GM12801 (cell line): ENCODE measurements around the gene ENTPD6.

Source experiments
- TF ChIP-seq, protein P1 (sequence below): IDR thresholded peaks from one replicate; pipeline ENCODE4 v1.5.1; 2011; ENCODE audit warnings: control low read depth; ENCODE audit not compliant: insufficient read length; ENCODE audit errors: extremely low read depth

Gene ENTPD6

DNA sequence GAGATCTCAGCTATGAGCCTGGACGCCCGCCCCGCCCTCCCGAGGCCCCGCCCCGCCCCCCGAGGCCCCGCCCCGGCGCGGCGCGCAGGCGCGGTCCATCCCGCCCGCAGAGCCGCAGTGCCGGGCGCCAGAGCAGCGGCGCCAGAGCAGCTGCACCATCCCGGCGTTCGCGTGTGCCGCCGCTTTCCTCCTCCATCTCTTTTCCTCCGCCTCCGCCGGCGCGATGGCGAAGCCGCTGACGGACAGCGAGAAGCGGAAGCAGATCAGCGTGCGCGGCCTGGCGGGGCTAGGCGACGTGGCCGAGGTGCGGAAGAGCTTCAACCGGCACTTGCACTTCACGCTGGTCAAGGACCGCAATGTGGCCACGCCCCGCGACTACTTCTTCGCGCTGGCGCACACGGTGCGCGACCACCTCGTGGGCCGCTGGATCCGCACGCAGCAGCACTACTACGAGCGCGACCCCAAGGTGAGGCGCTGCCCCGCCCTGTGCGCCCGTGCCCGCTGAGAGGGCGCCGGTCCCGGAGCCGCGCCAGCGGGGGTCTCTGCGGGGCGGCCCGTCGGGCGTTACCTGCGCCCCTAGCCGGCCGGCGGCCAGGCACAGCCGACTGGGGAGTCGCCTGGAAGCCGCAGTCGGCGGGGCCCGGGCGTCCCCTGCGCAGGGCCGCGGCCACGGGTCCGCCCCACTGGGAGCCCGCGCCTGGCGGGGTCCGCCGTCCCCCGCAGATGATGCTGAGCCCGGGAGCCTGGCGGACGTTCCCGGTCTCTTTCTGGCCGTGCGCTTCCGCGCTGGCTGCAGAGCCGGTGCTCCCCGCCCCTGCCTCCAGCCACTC lies 52.7 kb downstream of the ENTPD6 start, which contains the start of gene PYGB:
Gene PYGB, plus strand, starts transcription at position 130 of the 830 bp plus-strand sequence. Its CDS starts 94 bp downstream, at position 224.
- TF ChIP-seq, protein P1, sequence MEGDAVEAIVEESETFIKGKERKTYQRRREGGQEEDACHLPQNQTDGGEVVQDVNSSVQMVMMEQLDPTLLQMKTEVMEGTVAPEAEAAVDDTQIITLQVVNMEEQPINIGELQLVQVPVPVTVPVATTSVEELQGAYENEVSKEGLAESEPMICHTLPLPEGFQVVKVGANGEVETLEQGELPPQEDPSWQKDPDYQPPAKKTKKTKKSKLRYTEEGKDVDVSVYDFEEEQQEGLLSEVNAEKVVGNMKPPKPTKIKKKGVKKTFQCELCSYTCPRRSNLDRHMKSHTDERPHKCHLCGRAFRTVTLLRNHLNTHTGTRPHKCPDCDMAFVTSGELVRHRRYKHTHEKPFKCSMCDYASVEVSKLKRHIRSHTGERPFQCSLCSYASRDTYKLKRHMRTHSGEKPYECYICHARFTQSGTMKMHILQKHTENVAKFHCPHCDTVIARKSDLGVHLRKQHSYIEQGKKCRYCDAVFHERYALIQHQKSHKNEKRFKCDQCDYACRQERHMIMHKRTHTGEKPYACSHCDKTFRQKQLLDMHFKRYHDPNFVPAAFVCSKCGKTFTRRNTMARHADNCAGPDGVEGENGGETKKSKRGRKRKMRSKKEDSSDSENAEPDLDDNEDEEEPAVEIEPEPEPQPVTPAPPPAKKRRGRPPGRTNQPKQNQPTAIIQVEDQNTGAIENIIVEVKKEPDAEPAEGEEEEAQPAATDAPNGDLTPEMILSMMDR, result no peak

DNA sequence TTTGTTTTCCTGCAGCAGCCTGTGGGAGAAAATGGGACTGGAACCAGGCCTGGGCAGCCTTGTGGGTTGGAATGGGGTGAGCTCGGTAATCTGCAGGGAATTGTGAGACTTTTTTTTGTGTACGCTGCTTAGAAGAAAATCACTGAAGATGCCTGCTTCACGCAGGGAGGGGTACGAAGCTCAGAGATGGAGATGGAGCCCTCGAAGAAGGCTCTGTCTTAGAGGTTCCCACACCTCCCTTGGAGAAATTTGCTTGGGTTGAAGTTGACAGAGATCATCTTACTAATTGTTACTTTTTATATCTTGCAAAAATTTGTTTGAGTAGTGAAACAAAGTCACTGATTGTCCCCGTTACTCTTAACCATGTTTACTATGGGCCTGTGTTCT lies 53.3 kb downstream of the ENTPD6 start:
- TF ChIP-seq, protein P1, result no peak

DNA sequence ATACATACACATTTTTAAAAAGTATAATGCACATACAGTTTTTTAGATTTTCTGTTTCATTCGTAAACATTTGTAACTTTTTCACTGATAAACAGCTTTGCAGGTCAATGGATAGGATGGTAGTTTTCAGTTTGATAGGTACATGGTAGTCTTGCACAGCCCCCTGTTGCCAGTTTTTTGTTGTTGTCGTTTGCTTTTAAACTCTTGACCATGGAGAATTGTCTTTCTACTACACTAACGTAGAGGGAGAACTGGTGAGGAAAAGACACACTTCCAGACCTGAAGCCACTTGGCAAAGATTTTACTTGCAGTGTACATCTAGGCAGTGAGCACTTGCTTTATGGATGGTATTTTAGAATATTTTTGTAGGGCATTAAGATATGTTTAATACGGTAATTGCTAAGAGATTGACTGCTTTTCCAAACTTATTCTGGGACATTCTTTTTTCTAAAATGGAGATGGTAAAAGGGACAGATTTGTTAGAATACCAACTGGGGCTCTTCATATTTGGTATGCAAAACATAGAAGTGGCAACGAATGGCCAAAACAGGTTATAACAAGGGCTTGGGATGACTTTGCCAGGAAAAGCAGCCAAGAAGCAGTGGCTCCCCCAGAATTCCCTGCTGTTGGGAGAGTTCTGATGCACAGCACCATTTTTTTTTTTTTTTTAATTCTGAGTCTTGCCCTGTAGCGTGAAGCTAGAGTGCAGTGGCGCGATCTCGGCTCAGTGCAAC lies 53.9 kb downstream of the ENTPD6 start:
- TF ChIP-seq, protein P1, result no peak

DNA sequence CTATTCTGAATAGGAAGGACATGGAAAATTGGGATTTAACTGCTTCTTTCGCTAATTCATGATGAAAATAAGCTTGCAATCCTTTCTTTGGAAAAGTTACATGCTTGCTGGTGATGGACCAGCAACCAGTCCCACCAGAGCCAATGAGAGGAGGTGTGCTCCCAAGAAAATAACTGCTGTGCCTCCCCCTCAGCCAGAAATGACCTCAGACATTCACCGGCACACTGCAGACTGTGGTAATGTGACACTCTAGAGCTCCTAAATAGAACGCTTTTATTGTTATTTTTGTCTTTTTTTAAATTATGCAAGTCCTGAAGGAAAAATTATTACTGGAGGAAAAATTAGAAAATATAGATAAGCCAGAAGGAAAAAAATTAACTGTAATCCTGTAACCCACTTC lies 55.0 kb downstream of the ENTPD6 start:
- TF ChIP-seq, protein P1, result no peak

DNA sequence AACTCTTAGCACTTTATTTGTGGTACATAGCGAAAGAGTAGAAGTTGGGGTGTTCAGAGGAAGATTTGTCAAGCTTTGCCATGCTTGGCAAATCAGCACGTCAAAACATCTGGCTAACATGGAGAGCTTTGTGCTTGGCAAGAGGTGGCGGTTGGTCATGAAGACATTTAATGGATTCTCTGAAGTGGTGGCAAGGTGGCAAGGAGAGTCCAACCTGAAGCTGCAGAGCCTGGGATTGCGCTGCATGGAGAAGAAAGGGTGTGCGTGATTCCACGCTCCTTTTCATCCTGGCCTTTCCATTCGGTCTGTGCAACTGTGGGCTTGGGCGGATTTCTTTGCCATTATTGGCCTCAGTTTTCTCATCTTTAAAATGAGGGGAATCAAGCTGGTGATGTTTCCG lies 55.5 kb downstream of the ENTPD6 start:
- TF ChIP-seq, protein P1, result no peak

DNA sequence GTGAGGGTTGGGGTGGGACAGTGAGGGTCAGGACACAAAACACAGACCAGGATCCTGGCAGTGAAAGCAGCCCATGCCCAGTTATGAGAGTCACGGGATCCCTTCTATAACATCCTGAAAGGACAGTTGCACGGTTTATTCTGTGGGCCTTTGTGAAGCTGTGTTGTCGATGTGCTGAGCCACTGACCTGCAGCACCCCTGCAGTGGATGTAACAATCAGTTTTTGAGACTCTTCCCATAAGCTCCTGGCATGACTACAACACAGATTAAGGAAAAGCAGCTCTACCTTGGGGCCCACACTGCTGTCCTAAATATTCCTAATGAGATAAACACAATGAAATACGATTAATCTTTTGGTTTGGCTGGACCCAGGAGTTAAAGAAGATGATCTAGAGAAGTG lies 56.0 kb downstream of the ENTPD6 start:
- TF ChIP-seq, protein P1, result no peak

DNA sequence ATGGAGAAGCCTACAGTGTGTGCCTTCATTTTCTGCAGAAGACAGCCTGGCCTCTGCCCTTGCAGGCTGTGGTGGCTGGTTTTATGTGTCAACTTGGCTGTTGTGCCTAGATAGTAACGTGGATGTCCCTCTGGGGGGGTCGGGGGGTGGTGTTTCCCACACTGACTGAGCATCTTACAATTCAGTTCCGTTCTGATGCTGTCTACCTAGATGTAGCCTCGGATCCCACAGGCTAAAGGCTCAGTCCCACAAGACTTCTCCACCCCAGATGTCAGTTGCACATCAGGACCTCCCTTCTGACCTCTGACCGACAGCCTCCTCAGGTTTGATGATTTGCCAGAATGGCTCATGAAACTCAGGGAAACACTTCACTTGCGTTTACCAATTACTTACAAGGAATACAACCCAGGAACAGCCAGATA lies 56.7 kb downstream of the ENTPD6 start:
- TF ChIP-seq, protein P1, result no peak
